ENCODE results near the gene RTP5.
A peak's percentile ranks its signal among the peaks of the same experiment; 100 is the strongest.
"Not testable (repeated sequence)": the region's sequence is repeated elsewhere in the genome, so short reads cannot be mapped to it uniquely, and the experiment has no call there.

The RTP5 gene

GRCh38 chr2:241870081-241870541 is 582 bp downstream of the RTP5 start:
- DNase-seq (ENCODE audit: low read depth in 1 of 2, low spot score in 1 of 2), result no peak

GRCh38 chr2:241870611-241871537 is 1.3 kb downstream of the RTP5 start:
- DNase-seq (ENCODE audit: low read depth in 1 of 2, low spot score in 1 of 2), result no peak

- DNase-seq (ENCODE audit: low read depth in 1 of 2, low spot score in 1 of 2), result no peak
These were observed 2.2 kb downstream of the RTP5 start for GRCh38 chr2:241871538-241872312.

- DNase-seq (ENCODE audit: low read depth in 1 of 2, low spot score in 1 of 2), result no peak
These were observed 2.7 kb downstream of the RTP5 start for GRCh38 chr2:241872313-241872642.

- no peak for DNase-seq (ENCODE audit: low read depth in 1 of 2, low spot score in 1 of 2)
These were observed 3.7 kb downstream of the RTP5 start for GRCh38 chr2:241873081-241873802.

- no peak for DNase-seq (ENCODE audit: low read depth in 1 of 2, low spot score in 1 of 2)
These were observed 4.2 kb downstream of the RTP5 start for GRCh38 chr2:241873803-241874110.

GRCh38 chr2:241874277-241874925 is 4.9 kb downstream of the RTP5 start:
- no peak for DNase-seq (ENCODE audit: low read depth in 1 of 2, low spot score in 1 of 2)

GRCh38 chr2:241875754-241876527 is 6.4 kb downstream of the RTP5 start:
- not testable (repeated sequence) for DNase-seq (ENCODE audit: low read depth in 1 of 2, low spot score in 1 of 2)

- no peak for DNase-seq (ENCODE audit: low read depth in 1 of 2, low spot score in 1 of 2)
These were observed 7.1 kb downstream of the RTP5 start for GRCh38 chr2:241876528-241877196.

GRCh38 chr2:241877197-241877685 is 7.7 kb downstream of the RTP5 start:
- no peak for DNase-seq (ENCODE audit: low read depth in 1 of 2, low spot score in 1 of 2)

GRCh38 chr2:241877989-241878970 is 8.8 kb downstream of the RTP5 start:
- DNase-seq (ENCODE audit: low read depth in 1 of 2, low spot score in 1 of 2), result peak; percentile 57 to 66

GRCh38 chr2:241879326-241879725 is 9.8 kb downstream of the RTP5 start:
- DNase-seq (ENCODE audit: low read depth in 1 of 2, low spot score in 1 of 2), result no peak

- DNase-seq (ENCODE audit: low read depth in 1 of 2, low spot score in 1 of 2), result no peak
These were observed 11.0 kb downstream of the RTP5 start for GRCh38 chr2:241880311-241881073.

- DNase-seq (ENCODE audit: low read depth in 1 of 2, low spot score in 1 of 2), result peak; percentile 22 to 66
These were observed 12.6 kb downstream of the RTP5 start for GRCh38 chr2:241882091-241882625.

- DNase-seq (ENCODE audit: low read depth in 1 of 2, low spot score in 1 of 2), result no peak
These were observed 15.4 kb downstream of the RTP5 start for GRCh38 chr2:241884951-241885290.

- DNase-seq (ENCODE audit: low read depth in 1 of 2, low spot score in 1 of 2), result no peak
These were observed 15.9 kb downstream of the RTP5 start for GRCh38 chr2:241885291-241885945.
